Bronchial epithelial cell (primary cell): ENCODE data around the gene NLN. TPM values are rescaled to one million over a fixed set of nuclear protein-coding genes. Genes with fewer than 3 reads are reported as not detected.

Source experiments
- DNase-seq: peaks from one replicate; pipeline ENCODE4 v3.0.0-alpha.2; 2010; ENCODE audit warnings: low read depth
- FAIRE-seq: peaks from 2 replicates; lab custom pipeline; 2011; peaks lifted over from hg19 to GRCh38; lab: Jason Lieb, UNC
- H3K27me3 ChIP-seq: 2 replicates; pipeline ENCODE4 v1.5.1; 2011; ENCODE audit warnings: low read length; ENCODE audit not compliant: control insufficient read depth, insufficient read depth
- H3K36me3 ChIP-seq: 2 replicates; pipeline ENCODE4 v1.5.1; 2011; ENCODE audit warnings: low read length; ENCODE audit not compliant: control insufficient read depth, insufficient read depth
- H3K4me3 ChIP-seq: 2 replicates; pipeline ENCODE4 v1.5.1; 2011; ENCODE audit warnings: mild to moderate bottlenecking, low read depth, low read length, control low read depth
- CTCF ChIP-seq: IDR thresholded peaks from 2 replicates; pipeline ENCODE4 v1.5.1; 2011; ENCODE audit warnings: mild to moderate bottlenecking, moderate library complexity, low read length, control low read depth, inconsistent platforms; ENCODE audit not compliant: insufficient read depth, severe bottlenecking
- total RNA-seq: library from RNA; depleted of rRNA; stranded (reverse); fragments of >200 nt; gene quantifications from 2 replicates; pipeline ENCODE4 v1.2.1, GENCODE V29; 2014

Gene NLN
- total RNA-seq, 1 donor from 2014 or later: 40.3 TPM

- H3K36me3 ChIP-seq: no peaks in the 10 kb centered on the region
- FAIRE-seq (no peak), DNase-seq (no peak)
- H3K4me3 ChIP-seq: no peak overlapping the region
- no peaks in the 10 kb centered on the region for H3K27me3 ChIP-seq
- no peak for TF ChIP-seq CTCF
Measured at GRCh38 chr5:65749221-65749844, 27.3 kb downstream of the NLN start.

GRCh38 chr5:65749956-65750355 is 28.0 kb downstream of the NLN start:
- Histone ChIP-seq H3K36me3 (no peaks in the 10 kb centered on the region), H3K4me3 (no peak overlapping the region), H3K27me3 (no peaks in the 10 kb centered on the region)
- no peak for TF ChIP-seq CTCF
- FAIRE-seq (no peak), DNase-seq (no peak)

GRCh38 chr5:65750938-65751337 is 28.9 kb downstream of the NLN start:
- DNase-seq (no peak), FAIRE-seq (no peak)
- Histone ChIP-seq H3K4me3 (no peak overlapping the region), H3K36me3 (no peaks in the 10 kb centered on the region), H3K27me3 (no peaks in the 10 kb centered on the region)
- no peak for TF ChIP-seq CTCF

GRCh38 chr5:65753189-65753588 is 31.2 kb downstream of the NLN start:
- FAIRE-seq: no peak
- no peak for TF ChIP-seq CTCF
- Histone ChIP-seq H3K27me3 (no peaks in the 10 kb centered on the region), H3K4me3 (no peak overlapping the region), H3K36me3 (no peaks in the 10 kb centered on the region)
- DNase-seq: no peak

- Histone ChIP-seq H3K4me3 (no peak overlapping the region), H3K36me3 (peaks cover 4% of the 10 kb centered on the region), H3K27me3 (no peaks in the 10 kb centered on the region)
- no peak for TF ChIP-seq CTCF
- no peak for FAIRE-seq
- DNase-seq: no peak
Measured at GRCh38 chr5:65758546-65759144, 36.6 kb downstream of the NLN start.
